Duodenal mucosa (tissue), 2 donors: Measurements from ENCODE around the gene TENT5C.

Source experiments
- H3K27ac ChIP-seq: one replicate; pipeline ENCODE4 v1.7.0; 2013; ENCODE audit warnings: low read depth, low read length
- H3K27me3 ChIP-seq, 2 donors: one replicate each; pipeline ENCODE4 v1.7.0; 2013; ENCODE audit warnings: low read length in 2 of 2, control low read depth in 1 of 2; ENCODE audit not compliant: insufficient read depth in 2 of 2, control insufficient read depth in 1 of 2
- H3K36me3 ChIP-seq, 2 donors: one replicate each; pipeline ENCODE4 v1.7.0; 2013; ENCODE audit warnings: low read length in 2 of 2, control low read depth in 1 of 2; ENCODE audit not compliant: insufficient read depth in 2 of 2, control insufficient read depth in 1 of 2
- H3K4me1 ChIP-seq, 2 donors: one replicate each; pipeline ENCODE4 v1.7.0; 2013; ENCODE audit warnings: low read length in 2 of 2, control low read depth in 1 of 2; ENCODE audit not compliant: insufficient read depth in 2 of 2, control insufficient read depth in 1 of 2
- H3K4me3 ChIP-seq, 2 donors: one replicate each; pipeline ENCODE4 v1.7.0; 2013; ENCODE audit warnings: low read length in 2 of 2, low read depth in 1 of 2
- H3K9ac ChIP-seq, 2 donors: one replicate each; pipeline ENCODE4 v1.7.0; 2013; ENCODE audit warnings: low read length in 2 of 2, low read depth in 1 of 2
- H3K9me3 ChIP-seq, 2 donors: one replicate each; pipeline ENCODE4 v1.7.0; 2013; ENCODE audit warnings: low read length in 2 of 2, control low read depth in 1 of 2; ENCODE audit not compliant: control insufficient read depth in 1 of 2

TENT5C gene

DNA sequence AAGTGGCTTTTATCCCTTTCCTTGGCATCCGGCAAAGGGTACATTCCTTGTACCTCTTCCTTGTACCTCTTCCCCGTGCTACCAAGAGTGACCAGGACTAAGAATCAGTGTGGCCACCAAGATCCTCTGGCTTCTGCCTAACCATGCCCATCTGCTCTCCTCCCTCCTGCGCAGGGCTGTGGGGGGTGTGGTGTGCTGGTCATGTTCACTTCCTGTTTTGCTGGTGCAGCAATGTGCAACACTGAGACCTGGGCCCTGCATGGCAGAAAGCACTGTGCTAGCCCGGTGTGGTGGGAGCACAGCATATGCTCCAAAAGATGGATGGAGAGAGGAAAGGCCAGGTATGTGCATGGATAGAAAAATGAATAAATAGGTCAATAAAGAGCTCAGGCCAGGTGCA, 33.3 kb upstream of the TENT5C start:
- no peak overlapping the region for H3K4me3 ChIP-seq
- H3K4me1 ChIP-seq, result peaks cover 19 to 23% of the 10 kb centered on the region in 2 donors

GRCh38 chr1:117573386-117574023, 32.3 kb upstream of the TENT5C start:
- Histone ChIP-seq H3K4me1 (peaks cover 19 to 23% of the 10 kb centered on the region in 2 donors), H3K27ac (no peak overlapping the region), H3K4me3 (no peak overlapping the region), H3K27me3 (no peaks in the 10 kb centered on the region), H3K36me3 (no peaks in the 10 kb centered on the region), H3K9ac (no peak overlapping the region), H3K9me3 (no peaks in the 10 kb centered on the region)

More for the DNA sequence above, 33.3 kb upstream of the TENT5C start:
- Histone ChIP-seq H3K36me3 (no peaks in the 10 kb centered on the region), H3K27ac (no peak overlapping the region), H3K9ac (no peak overlapping the region), H3K9me3 (no peaks in the 10 kb centered on the region), H3K27me3 (no peaks in the 10 kb centered on the region)

DNA sequence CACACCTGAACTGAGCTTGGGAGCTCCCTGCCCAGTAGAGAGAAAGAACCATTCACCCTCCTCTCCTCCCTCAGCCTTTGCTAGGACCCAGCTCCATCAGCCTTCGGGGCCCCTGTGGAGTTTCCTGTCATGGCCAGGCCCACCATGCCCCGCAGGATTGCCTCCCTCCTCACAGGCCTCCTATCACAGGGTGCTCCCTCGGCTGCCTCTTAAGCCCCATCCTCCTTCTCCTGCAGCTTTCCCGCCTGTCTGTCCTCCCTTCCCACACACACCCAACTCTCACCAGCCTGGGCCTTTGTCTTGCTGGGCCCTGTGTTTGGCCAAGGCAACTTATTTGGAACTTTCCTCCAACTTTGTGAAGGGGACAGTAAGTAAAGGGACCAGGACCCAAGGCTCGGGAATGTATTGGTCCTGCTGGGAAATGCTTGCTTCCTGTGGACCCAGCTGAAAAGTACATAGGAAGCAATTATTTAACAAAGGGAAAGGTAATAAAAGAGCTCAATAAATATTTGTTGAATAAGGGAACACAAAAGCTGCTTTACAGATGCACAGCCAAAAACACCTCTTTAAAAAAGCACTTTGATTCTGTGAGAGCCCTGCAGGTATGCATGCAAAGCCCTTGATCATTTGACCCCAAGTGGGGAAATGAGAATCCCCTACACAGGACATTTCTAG, 31.6 kb upstream of the TENT5C start:
- Histone ChIP-seq H3K36me3 (no peaks in the 10 kb centered on the region), H3K27ac (no peak overlapping the region), H3K9me3 (no peaks in the 10 kb centered on the region), H3K9ac (no peak overlapping the region), H3K4me1 (peaks cover 19 to 23% of the 10 kb centered on the region in 2 donors), H3K27me3 (no peaks in the 10 kb centered on the region), H3K4me3 (no peak overlapping the region)

GRCh38 chr1:117575586-117576225, 30.1 kb upstream of the TENT5C start:
- Histone ChIP-seq H3K4me3 (no peak overlapping the region), H3K36me3 (no peaks in the 10 kb centered on the region), H3K27me3 (no peaks in the 10 kb centered on the region), H3K9ac (no peak overlapping the region), H3K4me1 (peaks cover 18 to 21% of the 10 kb centered on the region in 2 donors), H3K9me3 (no peaks in the 10 kb centered on the region), H3K27ac (no peak overlapping the region)

- H3K27ac ChIP-seq, result no peak overlapping the region
Measured at GRCh38 chr1:117576236-117576635, 29.6 kb upstream of the TENT5C start.

GRCh38 chr1:117577191-117577885, 28.5 kb upstream of the TENT5C start:
- no peaks in the 10 kb centered on the region for H3K27me3 ChIP-seq
- H3K36me3 ChIP-seq, result no peaks in the 10 kb centered on the region
- H3K4me1 ChIP-seq, result peaks cover 6 to 7% of the 10 kb centered on the region in 2 donors
- no peak overlapping the region for H3K9ac ChIP-seq
- no peaks in the 10 kb centered on the region for H3K9me3 ChIP-seq
- H3K27ac ChIP-seq, result no peak overlapping the region
- no peak overlapping the region for H3K4me3 ChIP-seq

More at GRCh38 chr1:117576236-117576635, 29.6 kb upstream of the TENT5C start:
- no peak overlapping the region for H3K9ac ChIP-seq
- H3K27me3 ChIP-seq, result no peaks in the 10 kb centered on the region
- no peaks in the 10 kb centered on the region for H3K36me3 ChIP-seq
- H3K4me3 ChIP-seq, result no peak overlapping the region
- no peaks in the 10 kb centered on the region for H3K9me3 ChIP-seq
- H3K4me1 ChIP-seq, result peaks cover 13 to 16% of the 10 kb centered on the region in 2 donors

GRCh38 chr1:117578466-117578865, 27.4 kb upstream of the TENT5C start:
- no peak overlapping the region for H3K9ac ChIP-seq
- no peaks in the 10 kb centered on the region for H3K4me1 ChIP-seq
- no peaks in the 10 kb centered on the region for H3K36me3 ChIP-seq
- H3K27ac ChIP-seq, result no peak overlapping the region
- H3K9me3 ChIP-seq, result no peaks in the 10 kb centered on the region
- no peak overlapping the region for H3K4me3 ChIP-seq
- no peaks in the 10 kb centered on the region for H3K27me3 ChIP-seq

DNA sequence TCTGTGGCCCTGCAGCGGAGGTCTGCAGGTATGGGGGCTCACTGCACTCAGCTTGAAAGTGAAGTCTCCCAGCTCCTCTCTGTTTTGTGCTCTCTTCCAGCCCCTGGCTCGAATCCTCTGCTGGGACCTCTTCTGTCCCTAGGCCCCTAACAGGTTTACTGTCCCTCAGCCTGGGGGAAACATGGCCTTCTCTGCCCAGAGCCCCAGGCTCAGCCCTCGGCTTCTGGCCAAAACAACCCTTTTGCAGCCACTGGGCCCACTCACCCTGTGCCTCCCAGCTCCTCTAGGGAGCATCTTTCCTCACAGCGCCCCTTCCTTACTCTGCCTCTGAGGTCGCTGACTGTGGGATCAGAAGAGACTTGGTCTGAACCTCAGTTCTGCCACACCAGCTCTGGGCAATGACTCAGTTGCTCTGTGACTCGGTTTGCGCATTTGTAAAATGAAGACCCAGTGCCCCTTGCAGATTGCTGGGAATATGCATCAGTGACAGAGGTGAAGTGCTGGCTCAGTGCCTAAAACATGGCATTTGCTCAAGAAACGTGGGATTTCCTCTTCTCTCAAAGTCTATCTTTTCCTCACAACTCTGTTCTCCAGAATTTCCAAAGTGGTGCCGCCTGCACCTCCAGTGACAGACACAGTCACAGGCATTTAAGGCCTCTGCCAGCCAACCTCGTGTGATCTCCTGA, 26.5 kb upstream of the TENT5C start:
- Histone ChIP-seq H3K9ac (no peak overlapping the region), H3K27ac (no peak overlapping the region), H3K36me3 (no peaks in the 10 kb centered on the region), H3K27me3 (no peaks in the 10 kb centered on the region), H3K4me3 (no peak overlapping the region), H3K9me3 (no peaks in the 10 kb centered on the region), H3K4me1 (no peaks in the 10 kb centered on the region)

GRCh38 chr1:117580436-117580835, 25.4 kb upstream of the TENT5C start:
- Histone ChIP-seq H3K9ac (no peak overlapping the region), H3K4me3 (no peak overlapping the region), H3K27me3 (no peaks in the 10 kb centered on the region), H3K9me3 (no peaks in the 10 kb centered on the region), H3K36me3 (no peaks in the 10 kb centered on the region), H3K27ac (no peak overlapping the region), H3K4me1 (no peaks in the 10 kb centered on the region)
